Measurements from ENCODE around the gene SMYD2.
"Not testable (repeated sequence)": the region's sequence is repeated elsewhere in the genome, so short reads cannot be mapped to it uniquely, and the experiment has no call there.

SMYD2 gene

DNA sequence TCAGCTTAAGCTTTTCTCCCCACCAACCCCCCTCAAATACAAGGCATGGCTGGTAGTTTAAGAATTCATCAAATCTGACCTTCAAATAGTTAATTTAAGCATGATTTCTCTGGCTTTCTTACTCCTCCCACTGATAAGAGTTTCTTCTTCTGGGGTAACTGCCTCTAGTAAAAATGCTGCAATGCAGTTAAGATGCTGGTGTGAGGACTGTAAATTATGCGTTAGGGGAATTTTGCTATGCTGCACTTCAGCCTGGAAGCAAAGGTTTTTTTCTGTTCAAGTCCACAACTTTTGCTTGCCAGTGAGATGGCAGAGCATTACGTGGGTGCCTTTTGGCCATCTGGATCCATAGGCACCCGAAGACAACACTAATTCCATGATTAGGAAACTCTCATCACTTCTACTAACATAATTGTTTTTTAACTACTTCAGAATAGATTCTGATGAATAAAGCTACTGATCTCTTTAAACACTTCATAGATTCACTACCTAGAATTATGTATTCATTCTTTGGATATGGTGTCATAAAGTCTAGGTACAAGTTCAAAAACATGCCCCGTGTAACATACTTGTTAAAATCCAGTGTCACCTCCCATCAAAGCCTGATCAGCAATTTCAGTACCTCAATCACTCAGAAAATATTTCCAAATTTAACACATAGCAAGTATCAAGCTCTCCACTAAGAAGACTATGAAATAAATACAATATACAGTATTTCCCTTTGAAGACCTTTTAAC is 8.8 kb upstream of the SMYD2 start:
- DNase-seq (ENCODE audit: low read depth), result no peak

DNA sequence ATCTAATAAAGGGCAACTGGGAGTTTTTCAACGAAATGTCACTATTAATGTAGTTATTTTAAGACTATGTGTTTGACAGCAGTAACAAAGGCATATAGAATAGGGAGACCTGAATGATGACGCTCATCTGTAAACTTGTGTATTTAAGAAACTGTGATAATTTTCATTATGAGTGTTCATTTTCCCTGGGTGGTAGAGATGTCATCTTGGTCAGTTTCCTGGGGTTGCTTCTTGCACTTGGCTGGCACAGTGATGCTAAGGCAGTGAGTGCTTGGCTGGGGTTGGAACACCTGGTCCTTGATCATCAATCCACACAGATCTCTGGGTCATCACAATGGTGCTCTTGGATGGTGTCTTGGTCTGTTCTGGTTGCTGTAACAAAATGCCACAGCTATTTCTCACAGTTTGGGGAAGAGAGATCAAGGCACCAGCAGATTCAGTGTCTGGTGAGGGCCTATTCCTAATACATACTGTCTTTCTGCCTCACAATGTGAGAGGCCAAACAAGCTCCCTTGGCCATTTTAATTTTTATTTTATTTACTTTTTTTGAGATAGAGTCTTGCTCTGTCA is 7.9 kb upstream of the SMYD2 start:
- no peak for DNase-seq (ENCODE audit: low read depth)

DNA sequence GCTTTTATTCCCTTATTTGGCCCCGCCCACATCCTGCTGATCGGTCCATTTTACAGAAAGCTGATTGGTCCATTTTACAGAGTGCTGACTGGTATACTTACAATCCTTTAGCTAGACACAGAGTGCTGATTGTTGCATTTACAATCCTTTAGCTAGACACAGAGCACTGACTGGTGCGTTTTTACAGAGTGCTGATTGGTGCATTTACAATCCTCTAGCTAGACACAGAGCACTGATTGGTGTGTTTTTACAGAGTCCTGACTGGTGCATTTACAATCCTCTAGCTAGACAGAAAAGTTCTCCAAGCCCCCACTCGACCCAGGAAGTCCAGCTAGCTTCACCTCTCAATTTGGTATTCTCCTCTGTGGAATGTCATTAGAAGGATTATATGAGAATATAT is 5.3 kb upstream of the SMYD2 start:
- not testable (repeated sequence) for DNase-seq (ENCODE audit: low read depth)

DNA sequence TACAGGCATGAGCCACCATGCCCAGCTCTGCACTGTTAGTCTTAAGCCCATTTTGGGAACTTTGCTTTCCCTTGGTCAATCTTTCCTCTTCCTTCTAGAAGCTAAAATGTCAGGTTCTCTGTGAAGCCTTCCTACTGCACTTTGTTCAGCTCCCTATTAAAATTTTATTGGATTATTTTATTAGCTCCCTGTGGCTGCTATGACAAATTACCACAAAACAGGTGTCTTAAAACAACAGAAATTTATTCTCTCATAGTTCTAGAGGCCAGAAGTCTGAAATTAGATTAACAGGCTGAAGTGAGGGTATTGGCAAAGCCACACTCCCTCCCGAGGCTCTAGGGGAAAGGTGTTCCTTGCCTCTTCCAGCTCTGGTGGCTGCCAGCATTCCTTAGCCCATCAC is 4.2 kb upstream of the SMYD2 start:
- no peak for DNase-seq (ENCODE audit: low read depth)

DNA sequence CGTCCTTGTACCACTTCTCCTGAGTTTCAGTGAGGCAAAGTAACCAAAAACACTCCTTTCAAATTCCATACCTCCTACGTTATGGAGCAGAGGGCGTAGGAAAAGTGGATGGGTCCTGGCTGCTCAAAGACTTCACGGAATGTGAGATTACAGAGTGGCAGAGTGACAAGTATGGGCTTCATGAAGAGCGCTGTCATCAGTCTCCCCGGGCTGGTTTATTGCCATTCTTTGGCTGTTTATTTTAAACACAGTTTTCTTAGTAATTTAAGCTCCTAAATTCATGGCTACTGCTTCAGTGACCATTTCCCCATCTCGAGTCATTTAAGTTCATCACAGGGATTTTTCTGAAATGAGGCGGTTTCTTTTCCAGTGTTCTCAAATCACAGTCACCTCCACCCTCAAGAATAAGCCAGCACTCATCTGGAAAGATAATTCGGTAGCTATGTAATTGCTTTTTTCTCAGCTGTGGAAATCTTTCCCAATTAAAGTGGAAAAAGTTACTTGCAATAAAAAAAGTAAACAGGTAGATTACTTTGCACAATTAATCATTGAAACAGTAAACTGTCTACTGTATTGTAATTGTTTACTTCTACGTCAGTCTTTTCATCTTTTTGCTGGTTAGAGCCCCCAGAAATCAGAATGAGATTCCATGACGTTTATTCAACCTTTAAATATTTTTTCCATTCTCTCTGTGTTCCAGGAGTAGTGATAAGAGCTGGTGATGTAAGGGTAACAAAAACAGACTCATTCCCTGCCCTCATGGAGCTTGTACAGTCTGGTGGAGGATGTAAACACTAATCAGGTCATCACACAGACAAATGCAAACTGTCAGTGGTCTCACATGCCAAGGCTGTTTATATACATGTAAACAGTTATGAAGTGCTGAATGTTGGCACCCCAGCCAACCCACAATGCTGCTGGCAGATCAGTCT is 3.0 kb upstream of the SMYD2 start:
- no peak for DNase-seq (ENCODE audit: low read depth)

DNA sequence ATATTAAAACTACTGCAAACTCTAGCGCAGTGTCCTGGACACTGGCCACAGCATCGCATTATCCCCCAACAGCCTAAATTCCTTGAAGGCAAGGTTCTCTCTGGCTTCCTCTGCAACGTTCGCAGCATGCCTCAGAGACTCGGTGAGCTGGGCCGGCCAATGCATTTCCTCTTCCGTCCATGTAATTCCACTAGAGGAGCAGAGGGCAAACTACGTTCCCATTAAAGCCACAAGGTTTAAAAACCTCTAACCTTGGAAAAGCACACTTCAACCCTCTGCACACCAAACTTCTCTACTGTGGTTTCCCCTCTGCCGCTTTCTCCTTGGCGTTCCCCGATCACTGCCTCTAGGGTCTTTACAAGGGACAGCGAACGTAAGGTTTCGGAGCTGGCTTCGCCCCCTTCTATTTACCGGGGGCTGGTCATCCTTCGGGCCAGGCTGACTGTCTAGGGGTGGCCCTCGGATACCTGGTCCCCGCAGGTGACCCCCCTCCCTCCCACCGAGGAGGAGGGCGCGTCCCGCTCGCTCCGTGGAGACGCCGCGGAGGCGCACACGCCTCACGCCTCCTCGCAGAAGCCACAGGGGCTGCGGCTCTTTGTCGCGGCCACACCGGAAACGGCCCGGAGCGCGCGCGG is 456 bp upstream of the SMYD2 start:
- DNase-seq (ENCODE audit: low read depth), result peak; percentile 74

DNA sequence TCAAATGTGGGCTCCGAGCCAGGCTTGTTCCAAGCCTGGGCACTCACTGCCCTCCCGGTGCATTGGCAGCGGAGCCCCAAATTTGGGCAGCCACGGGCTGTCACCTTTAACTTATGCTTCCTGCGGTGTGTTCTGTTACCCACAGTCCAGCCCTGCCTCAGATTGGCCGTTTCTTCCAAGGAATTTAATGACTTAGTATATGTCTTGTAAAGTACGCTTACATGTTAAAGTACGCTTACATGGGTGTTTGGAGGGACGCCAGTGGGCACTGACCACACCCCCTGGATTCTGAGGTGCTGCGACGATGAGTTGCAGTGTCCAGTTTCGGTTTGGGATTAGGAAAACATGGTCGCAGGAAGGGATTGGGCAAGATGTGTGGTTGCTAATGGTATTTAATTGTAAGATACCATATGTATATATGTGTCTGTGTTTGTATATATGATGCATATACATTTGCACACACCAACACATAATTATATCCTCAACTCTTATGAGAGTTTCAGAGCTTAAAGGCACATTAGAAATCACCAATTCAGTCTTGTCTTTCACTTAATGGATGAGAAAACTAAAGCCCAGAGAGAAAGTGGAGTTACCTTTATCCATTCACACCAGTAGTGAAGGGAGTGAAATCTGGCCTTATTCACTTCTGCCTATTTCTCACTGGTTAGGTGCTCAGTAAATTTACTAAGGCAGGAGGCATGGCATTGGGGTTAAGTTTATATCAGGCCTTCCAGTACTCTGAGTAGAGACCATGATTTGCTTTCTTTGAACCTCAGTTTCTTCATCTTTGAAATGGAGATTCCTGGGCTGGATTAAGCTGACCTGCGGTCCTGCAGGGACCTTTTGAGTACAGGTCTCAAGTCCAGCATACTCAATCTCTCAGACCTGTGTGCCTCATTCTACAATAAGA is 1.0 kb downstream of the SMYD2 start:
- DNase-seq (ENCODE audit: low read depth), result peak; percentile 88

DNA sequence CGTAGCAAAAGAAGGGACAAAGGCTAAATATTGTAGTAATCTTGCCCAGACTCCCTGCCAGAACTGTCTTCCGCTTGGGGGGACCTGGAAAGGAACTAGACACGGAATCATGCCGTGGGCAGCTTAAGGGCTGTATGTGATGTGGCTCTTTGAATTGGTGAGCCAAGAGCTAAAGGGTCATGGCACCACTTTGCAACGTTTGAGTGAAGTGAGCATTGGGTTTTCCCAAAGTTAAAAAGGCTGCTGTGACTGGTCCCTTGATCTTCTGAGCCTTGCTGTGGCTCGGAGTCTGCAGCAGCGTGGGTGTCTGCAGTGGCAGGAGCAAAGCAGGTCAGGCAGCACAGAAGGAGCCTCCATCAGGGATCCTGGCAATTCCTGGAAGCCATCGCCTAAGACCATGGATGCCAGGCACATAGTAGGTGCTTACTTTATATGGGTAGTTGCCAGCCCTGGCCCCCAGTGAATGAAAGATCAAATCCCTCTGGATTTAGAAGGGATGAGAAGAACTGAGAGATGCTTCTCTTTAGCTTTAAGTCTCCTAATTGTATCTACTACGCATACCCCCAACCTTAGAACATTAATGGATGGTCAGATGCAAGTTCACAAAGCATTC is 1.8 kb downstream of the SMYD2 start:
- no peak for DNase-seq (ENCODE audit: low read depth)

DNA sequence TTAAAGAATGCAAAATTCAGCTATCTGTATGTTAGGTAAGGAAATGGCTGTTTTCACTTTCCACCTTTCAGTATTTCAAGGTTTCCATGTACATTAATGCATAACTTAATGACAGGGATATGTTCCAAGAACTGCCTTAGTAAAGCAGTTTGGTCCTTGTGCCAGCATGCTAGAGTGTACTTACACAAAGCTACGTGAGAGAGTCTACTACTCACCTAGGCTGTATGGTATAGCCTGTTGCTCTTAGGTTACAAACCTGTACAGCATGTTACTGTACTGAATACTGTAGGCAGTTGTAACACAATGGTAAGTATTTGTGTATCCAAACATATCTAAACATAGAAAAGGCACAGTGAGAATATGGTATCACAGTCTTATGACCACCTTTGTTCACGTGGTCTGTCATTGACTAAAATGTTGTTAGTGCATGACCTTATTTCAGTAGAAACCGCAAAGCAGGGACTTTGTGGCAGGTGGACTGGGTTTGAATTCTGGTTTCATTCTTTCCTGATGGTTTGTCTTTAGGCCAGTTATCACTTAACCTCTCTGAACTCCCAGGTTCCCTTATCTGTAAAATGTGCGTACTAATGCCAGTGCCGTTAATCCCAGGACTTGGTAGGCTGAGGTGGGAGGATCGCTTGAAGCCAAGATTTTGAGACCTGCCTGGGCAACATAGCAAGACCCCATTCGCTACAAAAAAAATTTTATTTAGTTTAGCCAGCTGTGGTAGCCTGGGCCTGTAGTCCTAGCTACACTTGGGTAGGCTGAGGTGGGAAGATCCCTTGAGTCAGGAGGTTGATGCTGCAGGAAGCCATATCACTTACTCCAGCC is 4.9 kb downstream of the SMYD2 start:
- DNase-seq (ENCODE audit: low read depth), result no peak

DNA sequence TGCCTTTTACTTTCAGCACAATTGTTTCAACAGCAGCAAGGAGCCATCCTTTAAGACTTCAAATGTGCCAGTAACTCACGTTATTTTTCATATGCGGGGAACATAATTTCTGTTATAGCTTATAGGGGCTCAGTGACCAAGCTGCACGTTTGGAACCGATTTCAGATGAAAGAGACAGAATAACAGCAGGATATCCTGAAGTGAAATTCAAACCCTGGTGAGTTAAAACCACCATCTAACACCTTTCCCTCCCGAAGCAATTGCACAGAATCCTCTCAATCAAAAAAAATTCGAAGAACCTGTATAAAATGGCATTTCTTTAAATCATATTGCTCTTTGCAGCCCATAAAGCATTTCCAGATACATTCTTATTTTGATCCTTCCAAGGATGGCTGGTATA is 6.9 kb downstream of the SMYD2 start:
- DNase-seq (ENCODE audit: low read depth), result no peak

DNA sequence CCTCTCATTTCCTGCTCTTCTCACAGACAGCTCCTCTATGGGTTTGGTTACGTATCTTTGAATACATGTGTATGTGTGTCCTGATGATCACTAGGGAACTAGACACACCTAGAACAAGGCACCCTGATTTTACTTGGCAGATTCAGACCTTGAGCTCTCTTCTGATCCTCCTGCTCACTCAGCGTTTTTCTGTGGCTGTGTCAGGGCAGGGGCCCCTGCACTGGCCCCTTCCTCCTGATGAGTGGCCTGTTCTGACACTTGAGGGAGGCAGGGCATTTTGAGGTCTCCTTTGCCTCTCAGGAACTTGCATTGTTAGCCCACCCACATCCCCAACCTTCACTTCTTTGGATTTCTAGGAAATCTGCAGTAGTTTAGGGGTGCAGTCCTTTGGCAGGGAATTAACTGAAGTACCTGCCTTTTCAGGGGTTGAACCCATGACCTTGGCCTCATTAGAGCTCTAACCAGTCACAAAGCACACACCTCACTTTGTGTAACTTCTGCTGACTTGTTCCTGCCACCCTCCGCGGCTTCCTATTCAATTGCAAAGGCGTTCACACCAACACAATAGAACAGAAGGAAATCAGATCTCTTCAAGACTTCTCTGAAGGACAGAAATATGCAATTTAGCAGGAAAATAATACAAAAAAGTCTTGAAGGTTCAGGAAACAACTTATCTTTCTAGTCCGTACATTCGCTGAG is 8.8 kb downstream of the SMYD2 start:
- DNase-seq (ENCODE audit: low read depth), result no peak

DNA sequence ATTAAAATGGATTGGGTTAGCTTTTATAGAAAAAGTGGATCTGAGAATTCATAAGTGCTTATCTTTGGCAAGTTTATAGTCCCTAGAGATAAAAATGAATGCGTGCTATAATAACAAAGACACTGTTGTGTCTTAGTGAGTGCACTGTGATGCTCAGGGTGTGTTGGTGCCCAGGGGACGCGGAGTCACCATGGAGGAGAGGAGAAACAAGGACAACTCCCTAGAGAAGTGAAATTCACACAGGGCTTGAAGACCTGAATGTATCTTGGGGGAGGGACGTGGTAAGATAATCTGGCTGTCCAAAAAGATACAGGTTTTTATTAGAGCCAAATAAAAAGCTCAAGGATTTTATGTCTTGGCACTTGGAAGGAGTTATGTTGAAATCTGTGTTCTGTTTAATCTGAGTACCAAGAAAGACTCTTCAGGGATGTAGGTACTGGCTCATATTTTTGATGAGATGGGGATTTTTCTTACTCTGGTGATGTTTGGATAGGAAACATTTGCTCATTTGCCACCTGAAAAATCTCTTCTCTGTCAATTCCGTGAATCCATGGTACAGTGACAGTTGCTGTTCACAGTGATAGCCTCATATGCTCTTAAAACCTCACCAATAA is 9.6 kb downstream of the SMYD2 start:
- DNase-seq (ENCODE audit: low read depth), result no peak

DNA sequence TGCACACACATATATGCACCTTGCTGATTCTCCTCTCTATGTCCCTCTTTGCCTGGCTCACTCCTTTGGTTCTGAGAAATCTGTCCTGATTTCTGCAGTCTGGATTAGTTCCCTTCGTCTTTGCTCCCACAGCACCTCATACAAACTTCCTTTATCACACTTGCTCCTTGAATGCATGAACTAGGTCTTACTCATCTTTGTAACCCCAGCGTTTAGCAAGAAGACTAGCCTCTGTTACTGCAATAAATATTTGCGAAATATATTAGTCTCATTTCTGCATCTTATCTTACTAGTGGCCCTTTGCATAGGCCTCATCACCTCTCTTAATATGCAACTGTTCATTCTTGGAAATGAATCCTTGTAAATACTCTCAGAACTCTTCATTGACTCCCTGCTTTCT is 11.4 kb downstream of the SMYD2 start:
- DNase-seq (ENCODE audit: low read depth), result peak; percentile 59

DNA sequence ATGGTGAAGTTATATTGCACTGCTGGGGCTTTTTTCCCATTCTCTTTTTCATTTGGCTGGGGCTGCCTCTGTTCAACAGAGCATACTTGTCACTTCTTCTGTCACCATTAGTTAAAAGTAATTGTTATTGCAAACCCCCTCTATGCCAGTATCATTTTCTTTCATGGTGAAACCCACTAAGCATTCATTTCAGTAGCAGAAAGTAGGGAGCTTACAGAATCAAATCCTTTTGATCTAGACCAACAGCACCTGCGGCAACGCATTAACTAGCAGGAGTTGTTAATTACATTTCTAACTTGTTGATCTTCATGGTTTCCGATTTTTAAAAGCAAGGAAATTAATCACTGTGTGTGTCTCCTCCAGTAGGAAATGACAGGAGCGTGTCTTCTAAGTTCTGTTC is 15.0 kb downstream of the SMYD2 start:
- DNase-seq (ENCODE audit: low read depth), result no peak

DNA sequence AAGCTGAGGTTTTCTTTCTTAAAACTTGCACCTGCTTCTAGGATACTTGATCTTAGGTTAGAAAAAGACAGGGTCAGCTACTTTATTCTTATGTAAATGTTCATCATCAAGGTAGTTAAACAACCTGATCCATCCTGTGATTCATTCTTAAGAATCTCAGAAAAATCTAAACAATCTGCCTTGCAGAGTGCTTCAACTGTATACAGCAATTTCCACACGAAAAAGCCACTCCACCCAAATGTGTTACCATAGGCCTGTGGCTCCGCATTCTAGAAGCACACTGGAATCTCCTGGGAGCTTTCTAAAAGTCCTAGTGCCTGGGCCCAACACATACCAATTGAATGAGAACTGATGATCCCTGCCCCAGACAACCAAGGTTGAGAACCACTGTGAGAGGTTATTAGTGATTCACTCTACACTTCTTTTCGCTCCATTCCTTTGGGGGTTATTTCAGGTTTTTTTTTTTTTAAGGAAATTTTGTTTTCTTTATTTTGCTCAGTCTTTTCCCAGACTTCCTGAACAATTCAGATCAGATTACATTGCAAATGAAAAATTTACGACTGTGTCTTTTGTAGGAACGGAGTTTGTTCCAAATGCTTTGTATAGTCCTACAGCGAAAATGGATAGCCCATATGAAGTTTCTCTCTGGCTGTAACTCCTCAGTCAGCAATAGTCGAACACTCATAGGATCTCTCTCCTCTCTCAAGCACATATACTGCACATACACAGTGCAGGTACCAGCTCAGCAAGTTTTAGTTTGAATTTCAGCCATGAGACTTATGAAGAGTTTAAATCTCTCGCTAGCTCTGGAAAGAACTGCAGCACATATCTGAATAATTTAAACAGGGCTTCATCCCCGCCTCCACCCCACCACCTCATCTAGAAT is 16.1 kb downstream of the SMYD2 start:
- peak; percentile 90 for DNase-seq (ENCODE audit: low read depth)

DNA sequence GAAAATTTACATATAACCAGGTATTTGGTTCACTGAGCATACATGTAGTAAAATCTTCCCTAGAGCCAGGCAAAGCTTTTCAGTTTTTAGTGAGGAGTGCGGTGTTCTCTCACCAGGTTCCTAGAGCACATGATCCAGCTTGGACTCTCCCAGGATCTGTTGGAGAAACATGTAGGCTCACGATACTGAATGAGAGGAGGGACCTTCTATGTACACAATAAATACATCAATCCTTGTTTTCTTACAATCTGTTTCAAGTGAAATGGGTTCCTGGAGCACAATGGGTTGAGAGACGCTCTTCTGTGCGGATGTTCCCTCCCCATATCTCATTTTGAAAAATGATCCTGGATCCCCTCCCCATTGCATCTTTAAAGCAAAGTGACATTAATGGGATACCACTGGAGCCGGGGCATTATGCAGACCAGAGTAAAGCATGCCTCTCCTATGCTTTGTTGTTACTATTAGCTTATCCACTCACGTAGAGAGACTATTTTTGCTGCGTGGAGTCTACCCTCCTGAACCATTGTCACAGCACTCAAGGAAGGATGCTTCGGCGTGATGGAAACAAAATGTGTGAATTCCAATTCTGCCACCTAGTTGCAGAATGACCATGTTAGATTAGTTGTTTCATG is 19.3 kb downstream of the SMYD2 start:
- no peak for DNase-seq (ENCODE audit: low read depth)

DNA sequence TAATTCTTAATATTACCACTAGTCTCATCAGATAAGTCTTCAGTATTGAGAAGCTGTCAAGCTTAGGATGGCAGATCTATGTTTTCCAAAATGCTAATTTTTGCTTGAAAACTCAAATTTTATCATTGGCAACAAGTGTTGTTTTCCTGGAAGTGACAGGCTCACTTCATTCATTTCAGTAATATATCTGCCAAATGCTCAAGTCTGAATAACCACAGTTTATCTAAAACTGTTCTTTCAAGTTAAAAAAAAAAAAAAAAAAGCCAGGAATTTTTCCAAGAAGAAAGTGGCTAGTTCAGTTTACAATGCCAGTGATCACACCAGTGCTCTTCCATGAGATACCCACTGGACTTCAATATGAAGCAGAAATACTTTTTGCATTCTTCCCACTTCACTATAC is 20.6 kb downstream of the SMYD2 start:
- no peak for DNase-seq (ENCODE audit: low read depth)
